Measurements from ENCODE around the gene MBNL1. TPM values are rescaled to one million over a fixed set of nuclear protein-coding genes. Genes with fewer than 3 reads are reported as not detected.

The MBNL1 gene
- total RNA-seq, 2 experiments from 2014 or later, result 163 to 174 TPM

GRCh38 chr3:152278756-152279427 lies 10.2 kb downstream of the MBNL1 start:
- DNase-seq (ENCODE audit: low spot score), result no peak
- TF ChIP-seq CTCF (conservative IDR thresholded peaks at IDR 0.05; ENCODE audit: low read length) (no peak), EZH2phosphoT487 (IDR thresholded peaks at IDR 0.05; ENCODE audit: borderline replicate concordance, low read depth, low read length) (no peak)
- no TSS peak for BruUV-seq (replicated peaks)
- peaks cover 100% of the 10 kb centered on the region for H3K79me2 ChIP-seq (ENCODE audit: insufficient read depth, low read depth, low read length)
- no peaks in the 10 kb centered on the region for H3K9me3 ChIP-seq (ENCODE audit: low read length)
- H3K4me1 ChIP-seq (ENCODE audit: insufficient read depth, low read length, poor library complexity, severe bottlenecking), result peaks cover 94% of the 10 kb centered on the region
- no peak overlapping the region for H2AFZ ChIP-seq (ENCODE audit: low read length)
- ChIA-PET CTCF (ENCODE audit: unreplicated experiment) (no interaction called here), POLR2A (interaction anchor here (0.8 to 9.4 kb wide), 6 partner anchors 8 to 163 kb away, joined by 3 to 79 read pairs (median 3); partner anchors contain the start of gene MBNL1)
- peaks cover 8% of the 10 kb centered on the region for H3K36me3 ChIP-seq (ENCODE audit: insufficient read depth, low read length)
- H3K9me2 ChIP-seq (ENCODE audit: insufficient read depth, low read length), result no peaks in the 10 kb centered on the region
- peaks cover 77% of the 10 kb centered on the region for H4K20me1 ChIP-seq (ENCODE audit: insufficient read depth, low read length)
- intact Hi-C loops (cut with micrococcal nuclease; ENCODE audit: unreplicated experiment), result no loop called here
- peak overlapping the region; percentile 32 for H3K4me2 ChIP-seq (ENCODE audit: low read length)
- H3K27ac ChIP-seq (ENCODE audit: low read depth, low read length, poor library complexity, severe bottlenecking), result no peak overlapping the region
- no peak overlapping the region for H3K4me3 ChIP-seq (ENCODE audit: low read depth, low read length, poor library complexity, severe bottlenecking)

GRCh38 chr3:152279479-152279878 lies 10.8 kb downstream of the MBNL1 start:
- DNase-seq (ENCODE audit: low spot score), result no peak
- H3K9me2 ChIP-seq (ENCODE audit: insufficient read depth, low read length), result no peaks in the 10 kb centered on the region
- no peak overlapping the region for H2AFZ ChIP-seq (ENCODE audit: low read length)
- TF ChIP-seq CTCF (conservative IDR thresholded peaks at IDR 0.05; ENCODE audit: low read length) (no peak), EZH2phosphoT487 (IDR thresholded peaks at IDR 0.05; ENCODE audit: borderline replicate concordance, low read depth, low read length) (no peak)
- CTCF ChIA-PET (ENCODE audit: unreplicated experiment), result no interaction called here
- H3K4me3 ChIP-seq (ENCODE audit: low read depth, low read length, poor library complexity, severe bottlenecking), result no peak overlapping the region
- H3K27ac ChIP-seq (ENCODE audit: low read depth, low read length, poor library complexity, severe bottlenecking), result no peak overlapping the region
- H3K4me2 ChIP-seq (ENCODE audit: low read length), result peak overlapping the region; percentile 32
- BruUV-seq (replicated peaks), result no TSS peak
- H3K9me3 ChIP-seq (ENCODE audit: low read length), result no peaks in the 10 kb centered on the region
- H4K20me1 ChIP-seq (ENCODE audit: insufficient read depth, low read length), result peaks cover 75% of the 10 kb centered on the region
- peaks cover 95% of the 10 kb centered on the region for H3K4me1 ChIP-seq (ENCODE audit: insufficient read depth, low read length, poor library complexity, severe bottlenecking)
- H3K79me2 ChIP-seq (ENCODE audit: insufficient read depth, low read depth, low read length), result peaks cover 100% of the 10 kb centered on the region
- peaks cover 7% of the 10 kb centered on the region for H3K36me3 ChIP-seq (ENCODE audit: insufficient read depth, low read length)
- intact Hi-C loops (cut with micrococcal nuclease; ENCODE audit: unreplicated experiment), result no loop called here
- POLR2A ChIA-PET, result interaction anchor here (0.8 to 9.4 kb wide), 11 partner anchors 8 to 162 kb away, joined by 3 to 79 read pairs (median 3); partner anchors contain the start of gene MBNL1

- H2AFZ ChIP-seq (ENCODE audit: low read length), result no peak overlapping the region
- peaks cover 100% of the 10 kb centered on the region for H3K79me2 ChIP-seq (ENCODE audit: insufficient read depth, low read depth, low read length)
- no peak for DNase-seq (ENCODE audit: low spot score)
- peaks cover 73% of the 10 kb centered on the region for H4K20me1 ChIP-seq (ENCODE audit: insufficient read depth, low read length)
- TF ChIP-seq CTCF (conservative IDR thresholded peaks at IDR 0.05; ENCODE audit: low read length) (no peak), EZH2phosphoT487 (IDR thresholded peaks at IDR 0.05; ENCODE audit: borderline replicate concordance, low read depth, low read length) (no peak)
- no peak overlapping the region for H3K27ac ChIP-seq (ENCODE audit: low read depth, low read length, poor library complexity, severe bottlenecking)
- H3K9me3 ChIP-seq (ENCODE audit: low read length), result no peaks in the 10 kb centered on the region
- no peaks in the 10 kb centered on the region for H3K9me2 ChIP-seq (ENCODE audit: insufficient read depth, low read length)
- H3K36me3 ChIP-seq (ENCODE audit: insufficient read depth, low read length), result peaks cover 7% of the 10 kb centered on the region
- peaks cover 95% of the 10 kb centered on the region for H3K4me1 ChIP-seq (ENCODE audit: insufficient read depth, low read length, poor library complexity, severe bottlenecking)
- ChIA-PET POLR2A (interaction anchor here (0.7 to 9.4 kb wide), 11 partner anchors 9 to 249 kb away, joined by 3 to 79 read pairs (median 3); partner anchors contain the start of gene MBNL1), CTCF (ENCODE audit: unreplicated experiment) (no interaction called here)
- no peak overlapping the region for H3K4me3 ChIP-seq (ENCODE audit: low read depth, low read length, poor library complexity, severe bottlenecking)
- peak overlapping the region; percentile 32 for H3K4me2 ChIP-seq (ENCODE audit: low read length)
- BruUV-seq (replicated peaks), result no TSS peak
- intact Hi-C loops (cut with micrococcal nuclease; ENCODE audit: unreplicated experiment), result no loop called here
These were observed 11.8 kb downstream of the MBNL1 start for GRCh38 chr3:152280539-152280938.
